ENCODE data around the gene LYSMD1. TPM values are rescaled to one million over a fixed set of nuclear protein-coding genes. Genes with fewer than 3 reads are reported as not detected.

LYSMD1 gene, protein sequence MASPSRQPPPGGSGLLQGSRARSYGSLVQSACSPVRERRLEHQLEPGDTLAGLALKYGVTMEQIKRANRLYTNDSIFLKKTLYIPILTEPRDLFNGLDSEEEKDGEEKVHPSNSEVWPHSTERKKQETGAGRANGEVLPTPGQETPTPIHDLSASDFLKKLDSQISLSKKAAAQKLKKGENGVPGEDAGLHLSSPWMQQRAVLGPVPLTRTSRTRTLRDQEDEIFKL
- 6.0 and 6.5 TPM in 2 replicates for total RNA-seq

GRCh38 chr1:151165738-151166504 lies at the start of gene LYSMD1, which contains the start of gene SCNM1:
Gene LYSMD1, minus strand, starts transcription at chr1:151165902. Its CDS starts 644 bp downstream, at chr1:151165258.
Gene SCNM1, plus strand, starts transcription at chr1:151166144. Its CDS starts 9 bp downstream, at chr1:151166153.

GRCh38 chr1:151198254-151199127 lies 32.8 kb upstream of the LYSMD1 start, which contains the start of gene PIP5K1A:
Gene PIP5K1A, plus strand, starts transcription at chr1:151198552. Its CDS starts 445 bp downstream, at chr1:151198997.

GRCh38 chr1:151189637-151190445 lies 24.1 kb upstream of the LYSMD1 start, which contains the start of gene VPS72:
Gene VPS72, minus strand, starts transcription at chr1:151190197. Its CDS starts 76 bp downstream, at chr1:151190121.

DNA sequence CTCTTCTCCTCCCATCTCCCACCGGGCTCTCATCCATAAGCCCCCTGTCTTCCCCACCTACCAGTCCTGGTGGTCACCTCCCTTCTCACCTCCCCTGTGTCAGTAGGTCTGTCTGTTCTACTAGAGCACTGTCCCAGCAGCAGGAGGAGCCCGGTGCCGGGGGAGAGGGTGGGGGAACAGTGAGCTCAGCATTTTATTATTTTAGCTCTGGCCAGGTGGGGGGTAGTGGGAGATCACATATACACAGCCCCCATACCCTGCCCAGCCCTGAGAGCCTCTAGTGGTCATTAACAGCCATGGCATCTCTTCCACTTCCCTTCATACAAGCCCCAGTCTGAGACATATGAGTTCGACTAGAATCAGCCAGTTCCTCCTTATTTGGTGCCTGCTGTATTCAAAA lies 10.2 kb upstream of the LYSMD1 start, which contains the start of gene TMOD4:
TMOD4 (minus strand) TSS at position 119 of the 400 bp plus-strand sequence. CDS start 1,106 bp downstream, outside the sequence.

DNA sequence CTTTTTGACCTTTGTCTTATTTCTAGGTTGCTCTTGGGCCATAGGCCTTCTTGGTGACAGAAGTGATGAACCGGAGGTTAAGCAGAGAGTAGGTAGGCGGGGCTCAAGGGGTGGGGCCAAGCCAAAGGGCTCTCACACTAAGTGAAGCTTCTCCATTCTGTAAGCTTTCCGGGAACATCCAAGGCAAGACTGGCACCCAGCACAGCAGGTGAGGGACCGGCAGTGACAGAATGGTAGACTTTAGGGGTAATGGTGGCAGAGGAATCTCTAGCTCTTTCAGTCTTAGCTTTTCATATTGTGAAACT lies 9.2 kb downstream of the LYSMD1 start, which contains the start of gene TNFAIP8L2:
TNFAIP8L2 (plus strand) TSS at position 135 of the 305 bp plus-strand sequence. CDS start 2,049 bp downstream, outside the sequence.

GRCh38 chr1:151146412-151147131 lies 19.1 kb downstream of the LYSMD1 start, which contains the start of gene SEMA6C:
Gene SEMA6C, minus strand, starts transcription at chr1:151146631. Its CDS starts 4,010 bp downstream, at chr1:151142621.

Other genes with a start within 250 kb of the LYSMD1 start
- gene SETDB1, start 239.5 kb downstream of the LYSMD1 start, total RNA-seq, result 18.8 and 28.3 TPM in 2 replicates
- gene CERS2, start 191.1 kb downstream of the LYSMD1 start, total RNA-seq, result 111 and 112 TPM in 2 replicates
- gene ANXA9, start 183.6 kb downstream of the LYSMD1 start, total RNA-seq, result 0.31 and 0.61 TPM in 2 replicates
- 8.8 and 12.7 TPM in 2 replicates for gene MINDY1, start 159.0 kb downstream of the LYSMD1 start, total RNA-seq
- 11.5 and 18.2 TPM in 2 replicates for gene PRUNE1, start 157.5 kb downstream of the LYSMD1 start, total RNA-seq
- 1.2 and 7.6 TPM in 2 replicates for gene BNIPL, start 129.3 kb downstream of the LYSMD1 start, total RNA-seq
- gene C1orf56, start 118.2 kb downstream of the LYSMD1 start, total RNA-seq, result 0.94 and 1.7 TPM in 2 replicates
- gene CDC42SE1, start 106.3 kb downstream of the LYSMD1 start, total RNA-seq, result 87.9 and 97.3 TPM in 2 replicates
- 9.3 and 9.6 TPM in 2 replicates for gene MLLT11, start 105.5 kb downstream of the LYSMD1 start, total RNA-seq
- gene GABPB2, start 95.1 kb downstream of the LYSMD1 start, total RNA-seq, result 7.7 and 9.2 TPM in 2 replicates
- 0.47 and 0.84 TPM in 2 replicates for gene SEMA6C, start 19.3 kb downstream of the LYSMD1 start, total RNA-seq
- gene TNFAIP8L2, start 9.3 kb downstream of the LYSMD1 start, total RNA-seq, result not detected in 2 replicates
- 23.0 and 39.4 TPM in 2 replicates for gene SCNM1, start 242 bp upstream of the LYSMD1 start, total RNA-seq
- 1.2 TPM in 1 of 2 replicates, not detected in the other for gene TMOD4, start 10.1 kb upstream of the LYSMD1 start, total RNA-seq
- 43.2 and 55.1 TPM in 2 replicates for gene VPS72, start 24.3 kb upstream of the LYSMD1 start, total RNA-seq
- 40.2 and 48.3 TPM in 2 replicates for gene PIP5K1A, start 32.6 kb upstream of the LYSMD1 start, total RNA-seq
- 121 and 161 TPM in 2 replicates for gene PSMD4, start 88.8 kb upstream of the LYSMD1 start, total RNA-seq
- 13.3 and 14.2 TPM in 2 replicates for gene ZNF687, start 116.4 kb upstream of the LYSMD1 start, total RNA-seq
- gene PI4KB, start 161.5 kb upstream of the LYSMD1 start, total RNA-seq, result 44.8 and 47.2 TPM in 2 replicates
- 31.9 and 35.1 TPM in 2 replicates for gene RFX5, start 181.3 kb upstream of the LYSMD1 start, total RNA-seq
- 1.6 and 2.2 TPM in 2 replicates for gene SELENBP1, start 206.8 kb upstream of the LYSMD1 start, total RNA-seq
- 272 and 354 TPM in 2 replicates for gene PSMB4, start 233.7 kb upstream of the LYSMD1 start, total RNA-seq

All from hair follicular keratinocyte (primary cell).